ENCODE data around the gene IL4.
"Not testable (repeated sequence)": the region's sequence is repeated elsewhere in the genome, so short reads cannot be mapped to it uniquely, and the experiment has no call there.

Gene IL4

GRCh38 chr5:132688536-132689339, 14.9 kb downstream of the IL4 start:
- Histone ChIP-seq H3F3A (ENCODE audit: insufficient read depth) (no peaks in the 10 kb centered on the region), H3K9me2 (replicated peaks; ENCODE audit: insufficient read depth, low read length) (no peaks in the 10 kb centered on the region), H3K27ac (ENCODE audit: low read depth, low read length) (no peak overlapping the region), H3K4me3 (ENCODE audit: insufficient read depth, low read length, poor library complexity, severe bottlenecking) (no peak overlapping the region), H2AFZ (ENCODE audit: low read depth, low read length, severe bottlenecking) (no peak overlapping the region), H3K79me2 (ENCODE audit: insufficient read depth, low read length) (no peaks in the 10 kb centered on the region), H3K27me3 (ENCODE audit: low read length) (no peaks in the 10 kb centered on the region), H3K9ac (ENCODE audit: low read length) (no peak overlapping the region), H4K20me1 (ENCODE audit: low read depth, low read length) (no peaks in the 10 kb centered on the region), H3K4me2 (ENCODE audit: low read depth, low read length, poor library complexity, severe bottlenecking) (no peak overlapping the region), H3K36me3 (ENCODE audit: low read length) (no peaks in the 10 kb centered on the region), H3K9me3 (ENCODE audit: insufficient read depth, low read length) (no peaks in the 10 kb centered on the region)
- no peak for TF ChIP-seq CTCF (IDR thresholded peaks at IDR 0.05; ENCODE audit: insufficient read depth, low read length, poor library complexity, severe bottlenecking)
- TF ChIP-seq EZH2phosphoT487 (conservative IDR thresholded peaks at IDR 0.05; ENCODE audit: low read length), result no peak

- TF ChIP-seq CTCF (IDR thresholded peaks at IDR 0.05; ENCODE audit: insufficient read depth, low read length, poor library complexity, severe bottlenecking) (no peak), EZH2phosphoT487 (conservative IDR thresholded peaks at IDR 0.05; ENCODE audit: low read length) (no peak)
- Histone ChIP-seq H4K20me1 (ENCODE audit: low read depth, low read length) (no peaks in the 10 kb centered on the region), H3K4me2 (ENCODE audit: low read depth, low read length, poor library complexity, severe bottlenecking) (no peak overlapping the region), H3K36me3 (ENCODE audit: low read length) (no peaks in the 10 kb centered on the region), H3K9me2 (replicated peaks; ENCODE audit: insufficient read depth, low read length) (no peaks in the 10 kb centered on the region), H3K4me3 (ENCODE audit: insufficient read depth, low read length, poor library complexity, severe bottlenecking) (no peak overlapping the region), H3K27ac (ENCODE audit: low read depth, low read length) (no peak overlapping the region), H3F3A (ENCODE audit: insufficient read depth) (no peaks in the 10 kb centered on the region), H3K9ac (ENCODE audit: low read length) (no peak overlapping the region), H3K27me3 (ENCODE audit: low read length) (no peaks in the 10 kb centered on the region), H2AFZ (ENCODE audit: low read depth, low read length, severe bottlenecking) (no peak overlapping the region), H3K79me2 (ENCODE audit: insufficient read depth, low read length) (no peaks in the 10 kb centered on the region), H3K9me3 (ENCODE audit: insufficient read depth, low read length) (no peaks in the 10 kb centered on the region)
Measured at GRCh38 chr5:132689513-132689912, 15.7 kb downstream of the IL4 start.

GRCh38 chr5:132690156-132690555, 16.4 kb downstream of the IL4 start:
- no peaks in the 10 kb centered on the region for H3F3A ChIP-seq (ENCODE audit: insufficient read depth)
- H3K4me3 ChIP-seq (ENCODE audit: insufficient read depth, low read length, poor library complexity, severe bottlenecking), result no peak overlapping the region
- no peaks in the 10 kb centered on the region for H3K9me3 ChIP-seq (ENCODE audit: insufficient read depth, low read length)
- H3K9ac ChIP-seq (ENCODE audit: low read length), result no peak overlapping the region
- H3K27ac ChIP-seq (ENCODE audit: low read depth, low read length), result no peak overlapping the region
- H2AFZ ChIP-seq (ENCODE audit: low read depth, low read length, severe bottlenecking), result no peak overlapping the region
- no peaks in the 10 kb centered on the region for H3K27me3 ChIP-seq (ENCODE audit: low read length)
- TF ChIP-seq CTCF (IDR thresholded peaks at IDR 0.05; ENCODE audit: insufficient read depth, low read length, poor library complexity, severe bottlenecking) (no peak), EZH2phosphoT487 (conservative IDR thresholded peaks at IDR 0.05; ENCODE audit: low read length) (no peak)
- no peaks in the 10 kb centered on the region for H3K9me2 ChIP-seq (replicated peaks; ENCODE audit: insufficient read depth, low read length)
- no peaks in the 10 kb centered on the region for H3K36me3 ChIP-seq (ENCODE audit: low read length)
- no peaks in the 10 kb centered on the region for H4K20me1 ChIP-seq (ENCODE audit: low read depth, low read length)
- no peak overlapping the region for H3K4me2 ChIP-seq (ENCODE audit: low read depth, low read length, poor library complexity, severe bottlenecking)
- H3K79me2 ChIP-seq (ENCODE audit: insufficient read depth, low read length), result no peaks in the 10 kb centered on the region

- not testable (repeated sequence) for H2AFZ ChIP-seq (ENCODE audit: low read depth, low read length, severe bottlenecking); H3K4me2 ChIP-seq (ENCODE audit: low read depth, low read length, poor library complexity, severe bottlenecking)
Measured at GRCh38 chr5:132691755-132692631, 18.2 kb downstream of the IL4 start.

More at GRCh38 chr5:132691755-132692631, 18.2 kb downstream of the IL4 start:
- not testable (repeated sequence) for H3K9ac ChIP-seq (ENCODE audit: low read length); H3K79me2 ChIP-seq (ENCODE audit: insufficient read depth, low read length); H3K27me3 ChIP-seq (ENCODE audit: low read length); H3K9me3 ChIP-seq (ENCODE audit: insufficient read depth, low read length); H4K20me1 ChIP-seq (ENCODE audit: low read depth, low read length); H3F3A ChIP-seq (ENCODE audit: insufficient read depth); H3K4me3 ChIP-seq (ENCODE audit: insufficient read depth, low read length, poor library complexity, severe bottlenecking); H3K36me3 ChIP-seq (ENCODE audit: low read length); H3K27ac ChIP-seq (ENCODE audit: low read depth, low read length); H3K9me2 ChIP-seq (replicated peaks; ENCODE audit: insufficient read depth, low read length)

Measured in SU-DHL-6 (cell line).